ENCODE measurements around the gene LGR4. TPM values are rescaled to one million over a fixed set of nuclear protein-coding genes. Genes with fewer than 3 reads are reported as not detected.

LGR4 gene
- total RNA-seq, 1 experiment from 2014 or later = 7.1 TPM

DNA sequence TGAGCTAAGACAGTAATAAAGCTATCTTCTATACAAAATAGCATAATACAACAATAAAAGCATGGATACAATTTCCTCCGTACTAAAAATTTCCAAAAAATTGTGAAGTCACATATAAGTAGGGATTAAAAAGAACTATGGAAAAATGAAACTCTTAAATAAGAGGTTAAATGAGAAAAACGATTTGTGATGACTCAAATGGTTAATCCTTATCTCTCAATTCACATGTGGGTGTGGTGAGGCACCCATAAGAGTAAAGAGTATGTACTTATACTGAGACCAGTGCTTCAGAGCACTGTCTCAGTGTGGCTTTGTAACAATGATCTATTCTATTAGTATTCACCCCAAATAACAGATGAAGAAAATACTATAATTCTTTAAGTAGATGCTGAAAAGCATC is 84.6 kb downstream of the LGR4 start (continued):
- TF ChIP-seq ELF1 (IDR thresholded peaks at IDR 0.05; ENCODE audit: borderline replicate concordance, low read depth) (no peak), POLR2AphosphoS5 (IDR thresholded peaks at IDR 0.05; ENCODE audit: low read depth, low read length) (no peak), JUND (IDR thresholded peaks at IDR 0.05) (no peak), SIN3A (IDR thresholded peaks at IDR 0.05; ENCODE audit: low read depth) (no peak), CBX3 (IDR thresholded peaks at IDR 0.05; ENCODE audit: low read depth) (no peak), POLR2A (IDR thresholded peaks at IDR 0.05; ENCODE audit: borderline replicate concordance, extremely low read depth, insufficient read depth, insufficient read length) (no peak), CEBPB (IDR thresholded peaks at IDR 0.05; ENCODE audit: low read depth) (no peak), ZFX (IDR thresholded peaks at IDR 0.05) (no peak), RAD21 (IDR thresholded peaks at IDR 0.05; ENCODE audit: low read depth) (no peak), SRF (IDR thresholded peaks at IDR 0.05; ENCODE audit: low read depth) (no peak)
- TF ChIP-seq, protein P1, sequence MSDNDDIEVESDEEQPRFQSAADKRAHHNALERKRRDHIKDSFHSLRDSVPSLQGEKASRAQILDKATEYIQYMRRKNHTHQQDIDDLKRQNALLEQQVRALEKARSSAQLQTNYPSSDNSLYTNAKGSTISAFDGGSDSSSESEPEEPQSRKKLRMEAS (IDR thresholded peaks at IDR 0.05) = no peak

DNA sequence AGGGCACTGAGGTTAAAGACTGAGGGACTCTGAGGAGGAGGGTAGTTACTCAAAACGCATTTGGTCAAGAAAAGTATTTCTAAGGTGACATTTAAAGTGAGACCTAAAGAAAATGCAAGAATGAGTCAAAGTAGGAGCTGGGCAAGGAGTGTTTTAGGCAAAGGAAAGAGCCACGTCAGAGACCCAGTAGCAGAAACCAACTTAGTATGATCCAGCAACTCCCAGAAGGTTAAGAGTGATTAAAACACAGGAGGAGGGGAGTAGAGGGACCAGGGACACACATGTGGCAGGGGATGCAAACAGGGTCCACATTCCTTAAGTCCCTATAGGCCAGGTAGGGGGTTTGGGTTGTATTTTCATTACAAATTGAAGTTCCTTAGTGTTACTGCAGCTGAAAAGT is 85.2 kb downstream of the LGR4 start:
- H3K27me3 ChIP-seq (ENCODE audit: insufficient read depth, low read length) = no peaks in the 10 kb centered on the region
- RAD21 ChIA-PET (ENCODE audit: low non-redundant PET in 1 of 2, low total read pairs in 2 of 2, uncharacterized antibody in 2 of 2, unreplicated experiment in 2 of 2) = no interaction called here
- no peaks in the 10 kb centered on the region for H4K20me1 ChIP-seq (ENCODE audit: insufficient read depth)
- no peak overlapping the region for H3K27ac ChIP-seq (ENCODE audit: low read depth, low read length)
- no peaks in the 10 kb centered on the region for H3K79me2 ChIP-seq (ENCODE audit: insufficient read depth, low read length)
- H3K36me3 ChIP-seq (ENCODE audit: control insufficient read depth in 1 of 2, insufficient read depth in 2 of 2, low read length in 2 of 2) = no peaks in the 10 kb centered on the region
- no peak overlapping the region for H3K4me3 ChIP-seq (replicated peaks in 1 of 2; ENCODE audit: low read depth in 1 of 2, low read length in 2 of 2)
- H3K4me1 ChIP-seq (ENCODE audit: control insufficient read depth in 1 of 2, insufficient read depth in 2 of 2, low read length in 2 of 2) = peaks cover 17 to 18% of the 10 kb centered on the region in 2 experiments
- POLR2A ChIA-PET = no interaction called here
- no peak overlapping the region for H2AFZ ChIP-seq (ENCODE audit: low read depth, low read length, poor library complexity, severe bottlenecking)
- H3K4me2 ChIP-seq (ENCODE audit: low read length) = no peak overlapping the region
- DNase-seq (ENCODE audit: low read depth, low spot score) (no peak), ATAC-seq (no peak)
- H3K9me3 ChIP-seq (ENCODE audit: control insufficient read depth in 1 of 2, insufficient read depth in 1 of 2, low read depth in 1 of 2, low read length in 2 of 2) = no peaks in the 10 kb centered on the region
- no peak overlapping the region for H3K9ac ChIP-seq (ENCODE audit: low read length)
- BruUV-seq (replicated peaks) = no TSS peak
- CTCF ChIA-PET = no interaction called here
- 0 out of 2 replicates have a peak, but pooled peaks cover 2% of the 10 kb centered on the region for H3K9me2 ChIP-seq (ENCODE audit: insufficient read depth)
- intact Hi-C loops (cut with micrococcal nuclease) = no loop called here
- TF ChIP-seq, protein P2, sequence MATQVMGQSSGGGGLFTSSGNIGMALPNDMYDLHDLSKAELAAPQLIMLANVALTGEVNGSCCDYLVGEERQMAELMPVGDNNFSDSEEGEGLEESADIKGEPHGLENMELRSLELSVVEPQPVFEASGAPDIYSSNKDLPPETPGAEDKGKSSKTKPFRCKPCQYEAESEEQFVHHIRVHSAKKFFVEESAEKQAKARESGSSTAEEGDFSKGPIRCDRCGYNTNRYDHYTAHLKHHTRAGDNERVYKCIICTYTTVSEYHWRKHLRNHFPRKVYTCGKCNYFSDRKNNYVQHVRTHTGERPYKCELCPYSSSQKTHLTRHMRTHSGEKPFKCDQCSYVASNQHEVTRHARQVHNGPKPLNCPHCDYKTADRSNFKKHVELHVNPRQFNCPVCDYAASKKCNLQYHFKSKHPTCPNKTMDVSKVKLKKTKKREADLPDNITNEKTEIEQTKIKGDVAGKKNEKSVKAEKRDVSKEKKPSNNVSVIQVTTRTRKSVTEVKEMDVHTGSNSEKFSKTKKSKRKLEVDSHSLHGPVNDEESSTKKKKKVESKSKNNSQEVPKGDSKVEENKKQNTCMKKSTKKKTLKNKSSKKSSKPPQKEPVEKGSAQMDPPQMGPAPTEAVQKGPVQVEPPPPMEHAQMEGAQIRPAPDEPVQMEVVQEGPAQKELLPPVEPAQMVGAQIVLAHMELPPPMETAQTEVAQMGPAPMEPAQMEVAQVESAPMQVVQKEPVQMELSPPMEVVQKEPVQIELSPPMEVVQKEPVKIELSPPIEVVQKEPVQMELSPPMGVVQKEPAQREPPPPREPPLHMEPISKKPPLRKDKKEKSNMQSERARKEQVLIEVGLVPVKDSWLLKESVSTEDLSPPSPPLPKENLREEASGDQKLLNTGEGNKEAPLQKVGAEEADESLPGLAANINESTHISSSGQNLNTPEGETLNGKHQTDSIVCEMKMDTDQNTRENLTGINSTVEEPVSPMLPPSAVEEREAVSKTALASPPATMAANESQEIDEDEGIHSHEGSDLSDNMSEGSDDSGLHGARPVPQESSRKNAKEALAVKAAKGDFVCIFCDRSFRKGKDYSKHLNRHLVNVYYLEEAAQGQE (IDR thresholded peaks at IDR 0.05; ENCODE audit: low read depth) = no peak
- TF ChIP-seq EZH2 (IDR thresholded peaks at IDR 0.05) = no peak
- TF ChIP-seq POLR2A (IDR thresholded peaks at IDR 0.05; ENCODE audit: borderline replicate concordance, extremely low read depth, insufficient read depth, insufficient read length) = no peak
- TF ChIP-seq ELF1 (IDR thresholded peaks at IDR 0.05; ENCODE audit: borderline replicate concordance, low read depth) = no peak
- no peak for TF ChIP-seq FOSL1 (IDR thresholded peaks at IDR 0.05; ENCODE audit: low read depth)
- TF ChIP-seq JUND (IDR thresholded peaks at IDR 0.05) = no peak
- no peak for TF ChIP-seq TCF7L2 (IDR thresholded peaks at IDR 0.05; ENCODE audit: borderline replicate concordance, extremely low read depth, insufficient read depth, insufficient read length)
- TF ChIP-seq SIN3A (IDR thresholded peaks at IDR 0.05; ENCODE audit: low read depth) = no peak
- TF ChIP-seq EZH2phosphoT487 (IDR thresholded peaks at IDR 0.05; ENCODE audit: borderline replicate concordance) = no peak
- TF ChIP-seq SP1 (IDR thresholded peaks at IDR 0.05; ENCODE audit: low read depth) = no peak
- TF ChIP-seq SRF (IDR thresholded peaks at IDR 0.05; ENCODE audit: low read depth) = no peak
- no peak for TF ChIP-seq RAD21 (IDR thresholded peaks at IDR 0.05; ENCODE audit: low read depth)
- TF ChIP-seq, protein P3, sequence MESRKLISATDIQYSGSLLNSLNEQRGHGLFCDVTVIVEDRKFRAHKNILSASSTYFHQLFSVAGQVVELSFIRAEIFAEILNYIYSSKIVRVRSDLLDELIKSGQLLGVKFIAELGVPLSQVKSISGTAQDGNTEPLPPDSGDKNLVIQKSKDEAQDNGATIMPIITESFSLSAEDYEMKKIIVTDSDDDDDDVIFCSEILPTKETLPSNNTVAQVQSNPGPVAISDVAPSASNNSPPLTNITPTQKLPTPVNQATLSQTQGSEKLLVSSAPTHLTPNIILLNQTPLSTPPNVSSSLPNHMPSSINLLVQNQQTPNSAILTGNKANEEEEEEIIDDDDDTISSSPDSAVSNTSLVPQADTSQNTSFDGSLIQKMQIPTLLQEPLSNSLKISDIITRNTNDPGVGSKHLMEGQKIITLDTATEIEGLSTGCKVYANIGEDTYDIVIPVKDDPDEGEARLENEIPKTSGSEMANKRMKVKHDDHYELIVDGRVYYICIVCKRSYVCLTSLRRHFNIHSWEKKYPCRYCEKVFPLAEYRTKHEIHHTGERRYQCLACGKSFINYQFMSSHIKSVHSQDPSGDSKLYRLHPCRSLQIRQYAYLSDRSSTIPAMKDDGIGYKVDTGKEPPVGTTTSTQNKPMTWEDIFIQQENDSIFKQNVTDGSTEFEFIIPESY (IDR thresholded peaks at IDR 0.05; ENCODE audit: extremely low read depth, insufficient replicate concordance, low read length) = no peak
- no peak for TF ChIP-seq ZNF274 (IDR thresholded peaks at IDR 0.05; ENCODE audit: low read depth, low read length)
- TF ChIP-seq YY1 (IDR thresholded peaks at IDR 0.05; ENCODE audit: extremely low read depth, insufficient replicate concordance, low read depth, low read length) = no peak
- TF ChIP-seq, protein P1 (IDR thresholded peaks at IDR 0.05) = no peak
